OCI-M1 (cell line): ENCODE data around the gene COMT.
"Not testable (repeated sequence)": the region's sequence is repeated elsewhere in the genome, so short reads cannot be mapped to it uniquely, and the experiment has no call there.

Experiments
- DNase-seq: peaks from one replicate; lab custom pipeline; 2025; lab: John Stamatoyannopoulos, UW

The COMT gene

GRCh38 chr22:19909350-19910179 lies 32.0 kb upstream of the COMT start:
- peak; percentile 94 for DNase-seq

GRCh38 chr22:19910180-19910744 lies 31.3 kb upstream of the COMT start:
- DNase-seq = no peak

GRCh38 chr22:19911540-19912270 lies 29.9 kb upstream of the COMT start:
- DNase-seq = no peak

- DNase-seq = no peak
These were observed 29.1 kb upstream of the COMT start for GRCh38 chr22:19912271-19912999.

- DNase-seq = no peak
These were observed 28.1 kb upstream of the COMT start for GRCh38 chr22:19913337-19913936.

- no peak for DNase-seq
These were observed 27.2 kb upstream of the COMT start for GRCh38 chr22:19914201-19914943.

GRCh38 chr22:19915287-19915954 lies 26.2 kb upstream of the COMT start:
- DNase-seq = no peak

GRCh38 chr22:19916006-19916405 lies 25.6 kb upstream of the COMT start:
- DNase-seq = no peak

- DNase-seq = no peak
These were observed 24.6 kb upstream of the COMT start for GRCh38 chr22:19916941-19917340.

GRCh38 chr22:19917389-19918138 lies 24.0 kb upstream of the COMT start:
- DNase-seq = no peak

GRCh38 chr22:19918332-19919106 lies 23.1 kb upstream of the COMT start:
- no peak for DNase-seq

- DNase-seq = no peak
These were observed 21.7 kb upstream of the COMT start for GRCh38 chr22:19919701-19920363.

- no peak for DNase-seq
These were observed 20.0 kb upstream of the COMT start for GRCh38 chr22:19921544-19922081.

GRCh38 chr22:19923914-19924513 lies 17.6 kb upstream of the COMT start:
- DNase-seq = no peak

- not testable (repeated sequence) for DNase-seq
These were observed 15.5 kb upstream of the COMT start for GRCh38 chr22:19926028-19926427.

GRCh38 chr22:19927696-19928095 lies 13.9 kb upstream of the COMT start:
- no peak for DNase-seq

- no peak for DNase-seq
These were observed 13.4 kb upstream of the COMT start for GRCh38 chr22:19928207-19928606.
